Gastrocnemius medialis (tissue), 4 donors: ENCODE results near the gene LMAN2L.

Experiments
- POLR2A ChIP-seq, 2 donors: fragments of 450-650 bp; IDR thresholded peaks; one replicate each; pipeline ENCODE4 v1.6.1; 2017; ENCODE audit warnings: antibody characterized with exemption in 2 of 2, mild to moderate bottlenecking in 2 of 2, moderate library complexity in 2 of 2
- TF ChIP-seq, protein P1 (sequence below), 5 experiments: fragments of 450-650 bp in 3 of 5; fragments of 200-600 bp in 2 of 5; sonication (generic) in 2 of 5; IDR thresholded peaks in 4 of 5; conservative IDR thresholded peaks in 1 of 5; 1 replicate in 4 of 5; 2 replicates in 1 of 5; pipeline ENCODE4 v1.5.1; 2016 to 2019; ENCODE audit warnings: antibody characterized with exemption in 5 of 5, mild to moderate bottlenecking in 3 of 5, moderate library complexity in 3 of 5

DNA sequence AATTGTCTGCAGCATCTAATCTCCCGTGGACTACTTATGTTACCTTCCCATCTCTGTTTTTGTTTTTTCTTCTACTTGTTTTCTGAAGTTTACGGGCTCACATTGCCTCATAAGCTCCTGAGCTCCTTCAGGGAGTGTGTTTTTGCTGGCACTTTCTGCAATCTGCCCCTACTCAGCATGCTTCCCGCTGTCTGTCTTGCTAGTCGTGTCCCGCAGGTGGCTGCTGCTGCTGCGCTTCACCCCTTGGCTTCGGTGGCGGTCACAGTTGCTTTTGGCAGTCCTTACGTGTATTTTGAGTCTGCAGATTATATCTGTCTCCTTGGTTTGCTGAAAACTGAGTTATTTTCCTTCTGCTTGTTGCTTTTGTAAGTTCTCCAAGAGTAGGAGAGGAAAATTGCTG, 60.0 kb downstream of the LMAN2L start:
- TF ChIP-seq POLR2A (IDR thresholded peaks at IDR 0.05) = no peak
- TF ChIP-seq, protein P1, sequence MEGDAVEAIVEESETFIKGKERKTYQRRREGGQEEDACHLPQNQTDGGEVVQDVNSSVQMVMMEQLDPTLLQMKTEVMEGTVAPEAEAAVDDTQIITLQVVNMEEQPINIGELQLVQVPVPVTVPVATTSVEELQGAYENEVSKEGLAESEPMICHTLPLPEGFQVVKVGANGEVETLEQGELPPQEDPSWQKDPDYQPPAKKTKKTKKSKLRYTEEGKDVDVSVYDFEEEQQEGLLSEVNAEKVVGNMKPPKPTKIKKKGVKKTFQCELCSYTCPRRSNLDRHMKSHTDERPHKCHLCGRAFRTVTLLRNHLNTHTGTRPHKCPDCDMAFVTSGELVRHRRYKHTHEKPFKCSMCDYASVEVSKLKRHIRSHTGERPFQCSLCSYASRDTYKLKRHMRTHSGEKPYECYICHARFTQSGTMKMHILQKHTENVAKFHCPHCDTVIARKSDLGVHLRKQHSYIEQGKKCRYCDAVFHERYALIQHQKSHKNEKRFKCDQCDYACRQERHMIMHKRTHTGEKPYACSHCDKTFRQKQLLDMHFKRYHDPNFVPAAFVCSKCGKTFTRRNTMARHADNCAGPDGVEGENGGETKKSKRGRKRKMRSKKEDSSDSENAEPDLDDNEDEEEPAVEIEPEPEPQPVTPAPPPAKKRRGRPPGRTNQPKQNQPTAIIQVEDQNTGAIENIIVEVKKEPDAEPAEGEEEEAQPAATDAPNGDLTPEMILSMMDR (IDR thresholded peaks at IDR 0.05 in 4 of 5, conservative IDR thresholded peaks at IDR 0.05 in 1 of 5) = no peak
